HG03159 (cell line): ENCODE measurements around the gene ERN2.
"Not testable (repeated sequence)": the region's sequence is repeated elsewhere in the genome, so short reads cannot be mapped to it uniquely, and the experiment has no call there.

Experiments used
- ATAC-seq: cut with Tn5 transposase; IDR thresholded peaks from one replicate; pipeline ENCODE4 v1.9.1; 2021; ENCODE audit warnings: mild to moderate bottlenecking, moderate library complexity; ENCODE audit not compliant: unreplicated experiment

ERN2 gene

DNA sequence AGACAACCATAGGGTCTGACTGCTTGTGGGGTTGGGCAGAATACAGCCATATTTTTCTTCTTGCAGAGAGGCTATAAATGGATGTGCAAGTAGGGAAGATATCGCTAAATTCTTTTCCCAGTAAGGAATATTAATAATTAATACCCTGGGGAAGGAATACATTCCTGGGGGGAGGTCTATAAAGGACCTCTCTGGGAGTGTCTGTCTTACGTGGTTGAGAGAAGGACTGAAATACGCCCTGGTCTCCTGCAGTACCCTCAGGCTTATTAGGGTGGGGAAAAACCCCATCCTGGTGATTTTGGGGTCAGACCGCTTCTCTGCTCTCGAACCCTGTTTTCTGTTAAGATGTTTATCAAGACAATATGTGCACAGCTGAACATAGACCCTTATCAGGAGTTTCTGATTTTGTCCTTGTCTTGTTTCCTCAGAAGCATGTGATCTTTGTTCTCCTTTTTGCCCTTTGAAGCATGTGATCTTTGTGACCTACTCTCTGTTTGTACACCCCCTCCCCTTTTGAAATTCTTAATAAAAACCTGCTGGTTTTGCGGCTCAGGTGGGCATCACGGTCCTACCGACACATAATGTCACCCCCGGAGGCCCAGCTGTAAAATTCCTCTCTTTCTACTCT lies 9.7 kb upstream of the ERN2 start:
- ATAC-seq: not testable (repeated sequence)

DNA sequence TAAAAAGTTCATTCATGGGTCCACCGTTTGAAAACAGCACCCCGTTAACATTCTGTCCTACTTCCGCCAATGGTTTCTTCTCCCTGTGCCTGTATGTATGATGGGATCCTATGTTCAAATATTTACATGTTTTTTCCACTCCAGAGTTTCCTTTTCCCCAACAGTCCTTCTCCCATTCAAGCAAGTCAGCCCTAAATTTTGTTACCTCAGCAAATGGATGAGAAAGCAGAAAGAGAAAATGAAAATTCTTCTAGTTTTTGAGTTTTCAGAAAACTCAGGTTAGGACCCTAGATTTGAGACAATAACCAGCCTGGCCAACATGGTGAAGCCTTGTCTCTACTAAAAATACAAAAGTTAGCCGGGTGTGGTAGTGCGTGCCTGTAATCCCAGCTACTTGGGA lies 3.5 kb upstream of the ERN2 start:
- no peak for ATAC-seq

DNA sequence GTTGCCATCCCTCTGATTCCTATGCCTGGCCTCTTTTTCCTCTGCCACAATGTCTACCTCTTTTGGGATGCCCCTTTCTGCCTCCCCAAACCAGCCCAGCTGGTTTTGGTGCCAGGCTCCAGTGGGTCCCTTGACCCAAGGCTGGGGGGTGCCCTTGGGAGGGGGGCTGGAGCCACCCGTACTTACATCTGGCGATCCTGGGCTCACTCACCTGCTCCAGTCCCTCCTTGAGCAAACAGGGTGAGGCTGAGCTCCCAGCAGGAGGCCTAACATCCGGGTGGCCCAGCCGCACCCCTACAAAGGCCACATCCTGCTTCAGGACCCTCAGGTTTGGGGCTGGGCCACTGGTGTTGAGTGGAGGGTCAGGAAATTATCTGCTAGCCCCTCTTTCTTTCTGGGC lies 1.2 kb downstream of the ERN2 start:
- no peak for ATAC-seq

DNA sequence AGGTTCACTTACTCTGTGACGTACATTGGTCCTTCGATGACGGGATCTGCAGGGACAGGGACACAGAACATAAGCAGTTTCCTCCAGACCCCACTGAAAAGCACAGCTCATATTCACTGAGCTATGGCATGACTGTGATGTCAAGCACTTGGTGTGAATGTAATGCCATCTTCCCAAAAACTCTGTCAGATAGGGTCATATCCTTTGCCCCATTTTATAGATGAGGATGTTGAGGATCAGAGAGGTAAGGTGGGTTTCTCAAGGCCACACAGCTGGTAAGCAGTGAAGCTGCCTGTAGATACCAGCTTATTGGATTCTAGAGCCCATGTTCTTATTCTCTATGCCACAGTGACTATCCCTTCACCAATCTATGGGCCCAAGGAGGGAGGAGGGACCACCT lies 2.5 kb downstream of the ERN2 start:
- no peak for ATAC-seq

DNA sequence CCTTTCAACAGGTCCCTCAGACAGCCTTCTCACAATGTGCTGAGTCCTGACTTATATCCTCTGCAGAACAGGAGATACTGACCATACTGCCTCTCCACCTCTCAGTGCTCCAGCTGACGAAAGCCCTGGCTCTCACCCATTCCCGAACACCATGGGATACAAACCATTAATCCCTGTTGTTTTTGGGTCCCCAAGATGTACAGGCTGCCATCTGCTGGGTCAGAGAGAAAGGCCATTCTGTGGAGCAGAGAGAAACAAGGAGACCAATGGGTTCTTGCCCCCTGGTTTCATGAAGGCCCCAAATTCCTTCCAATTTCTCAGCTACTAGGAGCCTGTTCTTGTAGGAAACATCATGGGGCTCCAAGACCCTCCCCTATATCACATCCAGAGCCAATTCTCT lies 3.0 kb downstream of the ERN2 start:
- no peak for ATAC-seq

DNA sequence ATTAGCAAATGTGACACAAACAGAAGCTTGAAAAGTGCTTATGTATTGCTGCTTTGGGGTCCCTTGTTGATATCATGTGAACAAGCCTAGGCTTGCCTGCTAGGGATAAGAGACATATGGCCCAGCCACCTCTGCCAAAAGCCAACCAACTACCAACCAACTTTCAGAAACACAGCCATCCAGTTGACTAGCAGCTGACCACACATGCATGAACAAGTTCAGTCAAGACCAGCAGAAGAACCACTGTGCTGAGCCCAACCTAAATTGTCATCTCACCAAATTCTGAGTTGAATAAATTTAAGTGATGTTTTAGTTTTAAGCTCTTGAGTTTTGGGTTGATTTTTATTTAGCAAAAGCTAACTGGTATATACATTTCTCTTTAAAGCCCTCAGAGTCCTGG lies 3.5 kb downstream of the ERN2 start:
- no peak for ATAC-seq

DNA sequence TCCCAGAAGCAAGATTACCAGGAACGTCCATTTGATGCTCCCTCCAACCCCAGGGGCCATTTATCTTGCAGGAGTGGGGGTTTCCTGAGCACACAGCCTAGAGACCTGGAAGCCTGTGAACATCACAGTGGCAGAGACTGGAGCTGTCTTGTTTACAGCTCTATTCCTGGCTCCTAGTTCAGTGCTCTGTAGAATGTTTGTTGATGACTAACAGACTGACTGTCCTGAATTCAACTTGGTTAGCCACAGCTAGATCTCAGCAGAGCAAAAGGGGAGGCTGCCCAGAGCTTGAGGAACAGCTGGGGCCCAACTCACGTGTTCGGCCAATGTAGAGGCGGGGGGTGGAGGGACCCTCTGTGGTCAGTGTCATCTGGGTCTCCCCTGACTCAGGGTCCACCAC lies 6.6 kb downstream of the ERN2 start:
- no peak for ATAC-seq

DNA sequence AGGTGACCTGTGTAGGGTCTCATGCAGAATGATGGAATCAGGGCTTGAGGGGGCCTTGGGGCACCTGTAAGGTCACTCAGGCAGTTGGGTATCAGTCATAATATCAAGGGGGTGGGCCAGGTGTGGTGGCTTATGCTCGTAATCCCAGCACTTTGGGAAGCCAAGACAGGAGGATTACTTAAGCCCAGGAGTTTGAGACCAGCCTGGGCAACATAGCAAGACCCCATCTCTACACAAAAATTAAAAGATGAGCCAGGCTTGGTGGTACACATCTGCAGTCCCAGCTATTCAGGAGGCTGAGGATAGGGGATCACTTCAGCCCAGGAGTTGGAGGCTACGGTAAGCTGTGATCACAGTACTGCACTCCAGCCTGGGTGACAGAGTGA lies 7.5 kb downstream of the ERN2 start:
- ATAC-seq: no peak

DNA sequence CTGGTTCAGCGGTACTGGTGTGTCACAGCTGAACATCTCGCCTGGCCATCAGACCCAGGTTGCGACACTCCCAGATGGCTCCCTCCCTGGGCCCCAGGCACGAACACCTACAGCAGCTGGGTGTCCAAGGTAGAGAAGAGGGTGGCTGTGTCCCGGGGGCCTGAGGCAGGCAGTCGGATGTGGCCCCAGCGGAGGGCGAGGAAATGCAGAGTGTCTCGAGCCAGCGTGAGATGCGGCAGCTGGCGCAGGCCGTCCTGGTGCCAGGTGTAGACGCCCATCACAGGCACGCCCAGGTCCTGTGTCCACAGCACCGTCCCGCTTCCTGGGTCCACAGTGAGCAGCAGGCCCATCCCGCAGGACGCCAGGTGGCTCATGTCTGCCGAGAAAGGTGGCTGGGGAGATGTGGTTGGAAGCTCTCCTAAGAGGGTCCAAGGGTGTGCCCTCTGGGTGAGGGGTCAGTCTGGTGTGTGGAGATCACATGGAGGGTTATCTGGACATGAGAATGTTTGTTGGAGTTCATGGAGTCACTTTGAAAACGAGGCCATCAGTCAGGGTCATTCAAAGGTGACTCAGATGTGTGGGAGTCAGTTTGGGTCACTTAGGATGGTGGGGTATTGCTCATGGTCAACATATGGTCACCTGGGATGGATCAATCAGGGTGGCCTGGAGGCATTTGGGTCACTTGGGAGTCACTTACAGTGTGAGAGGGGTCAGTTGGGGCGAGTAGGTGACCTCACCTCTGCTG lies 8.1 kb downstream of the ERN2 start:
- ATAC-seq: no peak

DNA sequence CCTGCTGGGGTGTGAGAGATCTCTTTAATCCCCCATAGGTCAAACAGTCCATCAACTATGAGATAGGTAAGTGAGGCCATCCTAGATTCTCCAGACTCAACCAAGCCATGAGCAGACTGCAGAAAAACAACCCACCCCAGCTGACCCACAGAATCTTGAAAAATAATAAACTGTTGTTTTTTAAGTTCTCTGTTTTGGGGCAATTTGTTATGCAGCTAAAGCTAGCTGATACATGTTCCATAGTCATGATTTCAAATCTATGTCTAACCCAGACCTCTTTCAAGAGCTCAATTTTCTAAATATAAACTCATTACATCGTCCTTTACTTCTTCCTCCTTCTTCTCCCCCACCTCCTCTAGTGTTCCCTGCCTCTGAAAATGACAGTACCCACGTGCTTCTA lies 10.1 kb downstream of the ERN2 start:
- ATAC-seq: no peak

DNA sequence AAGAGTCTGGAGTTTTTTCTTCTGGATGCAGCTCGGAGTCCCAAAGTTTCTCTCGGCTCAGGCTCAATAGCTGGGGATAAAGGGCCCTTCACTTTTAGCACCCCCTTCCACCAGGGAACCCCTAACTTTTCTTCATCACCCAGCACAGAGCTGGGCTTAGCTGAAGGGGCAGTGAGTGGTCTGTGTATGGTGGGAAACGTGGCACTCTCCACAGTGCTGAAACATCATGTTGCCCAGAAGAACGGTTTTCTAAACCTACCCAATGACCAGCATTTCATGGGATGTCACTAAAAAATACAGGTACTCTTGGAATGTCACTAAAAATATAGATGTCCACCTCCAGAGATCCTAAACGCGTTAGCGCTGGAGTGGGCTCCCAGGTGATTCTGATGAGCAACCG lies 12.0 kb downstream of the ERN2 start:
- no peak for ATAC-seq

DNA sequence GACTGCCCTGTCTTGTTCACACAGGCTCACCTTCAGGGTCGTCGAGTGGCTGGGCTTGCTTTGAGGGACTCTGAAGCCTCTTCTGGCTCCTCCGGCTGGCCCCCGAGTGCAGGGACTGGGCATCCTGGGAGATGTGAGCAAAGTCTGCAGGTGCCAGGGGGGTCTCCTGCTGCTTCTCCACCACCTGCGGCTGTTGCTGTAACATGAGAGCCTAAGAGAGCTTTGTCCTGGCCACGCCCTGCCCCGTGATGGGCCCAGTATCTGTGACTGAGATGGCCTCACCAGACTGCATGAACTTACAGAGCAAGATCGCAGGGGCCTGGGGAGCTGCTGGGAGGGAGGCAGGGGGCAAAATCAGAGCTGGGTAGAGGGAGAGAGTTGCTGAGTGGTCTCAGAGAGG lies 12.5 kb downstream of the ERN2 start:
- no peak for ATAC-seq

DNA sequence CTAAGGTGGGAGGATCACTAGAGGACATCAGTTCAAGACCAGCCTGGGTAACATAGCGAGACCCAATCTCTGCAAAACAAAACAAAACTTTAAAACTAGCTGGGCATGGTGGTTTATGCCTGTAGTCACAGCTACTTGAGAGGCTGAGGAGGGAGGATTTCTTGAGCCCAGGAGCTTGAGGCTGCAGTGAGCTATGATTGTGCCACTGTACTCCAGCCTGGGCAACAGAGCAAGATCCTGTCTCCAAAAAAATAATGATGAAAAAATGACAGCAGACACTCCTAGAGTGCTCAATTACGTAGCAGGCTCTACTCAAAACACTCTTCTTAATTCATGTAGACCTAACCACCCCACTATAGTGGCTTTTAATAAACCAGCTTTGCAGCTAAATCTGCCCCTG lies 12.9 kb downstream of the ERN2 start:
- ATAC-seq: no peak

DNA sequence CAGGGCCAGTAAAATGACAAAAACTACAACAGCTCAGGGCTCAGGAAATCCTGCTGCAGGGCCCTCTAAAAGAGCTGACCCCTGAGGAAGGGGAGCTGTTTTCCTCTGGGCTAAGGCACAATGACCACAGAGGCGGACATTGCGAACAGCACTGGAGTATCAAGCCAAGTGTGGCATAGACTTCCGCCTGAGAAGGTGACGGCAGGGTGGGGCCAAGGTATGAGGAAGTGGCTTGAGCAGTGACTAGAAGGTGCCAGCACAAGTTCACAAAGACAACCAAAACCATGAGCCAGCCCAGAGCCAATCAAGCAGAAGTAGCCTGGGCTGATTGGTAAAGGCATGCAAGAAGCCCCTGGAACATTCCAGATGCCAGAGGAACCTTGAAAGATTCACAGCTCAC lies 13.9 kb downstream of the ERN2 start:
- ATAC-seq: no peak

DNA sequence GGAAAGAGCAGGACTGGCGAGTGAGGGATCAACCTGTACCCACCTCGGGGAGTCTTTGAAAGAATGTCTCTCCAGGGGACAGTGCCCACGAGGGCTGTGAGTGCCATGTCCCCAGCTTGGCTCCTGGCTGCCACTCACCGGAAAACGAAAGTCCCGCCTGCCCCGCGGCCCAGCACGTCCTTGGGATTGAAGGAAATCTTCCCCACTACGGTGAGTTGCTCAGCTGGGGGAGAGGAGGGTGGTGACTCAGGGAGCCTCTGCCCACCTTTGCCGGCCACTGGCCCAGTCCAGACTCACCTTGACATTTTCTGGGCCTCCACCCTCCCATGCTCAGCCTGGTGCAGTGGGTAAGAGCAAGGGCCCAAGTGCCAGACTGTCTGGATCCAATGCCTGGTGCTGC lies 17.3 kb downstream of the ERN2 start:
- no peak for ATAC-seq

DNA sequence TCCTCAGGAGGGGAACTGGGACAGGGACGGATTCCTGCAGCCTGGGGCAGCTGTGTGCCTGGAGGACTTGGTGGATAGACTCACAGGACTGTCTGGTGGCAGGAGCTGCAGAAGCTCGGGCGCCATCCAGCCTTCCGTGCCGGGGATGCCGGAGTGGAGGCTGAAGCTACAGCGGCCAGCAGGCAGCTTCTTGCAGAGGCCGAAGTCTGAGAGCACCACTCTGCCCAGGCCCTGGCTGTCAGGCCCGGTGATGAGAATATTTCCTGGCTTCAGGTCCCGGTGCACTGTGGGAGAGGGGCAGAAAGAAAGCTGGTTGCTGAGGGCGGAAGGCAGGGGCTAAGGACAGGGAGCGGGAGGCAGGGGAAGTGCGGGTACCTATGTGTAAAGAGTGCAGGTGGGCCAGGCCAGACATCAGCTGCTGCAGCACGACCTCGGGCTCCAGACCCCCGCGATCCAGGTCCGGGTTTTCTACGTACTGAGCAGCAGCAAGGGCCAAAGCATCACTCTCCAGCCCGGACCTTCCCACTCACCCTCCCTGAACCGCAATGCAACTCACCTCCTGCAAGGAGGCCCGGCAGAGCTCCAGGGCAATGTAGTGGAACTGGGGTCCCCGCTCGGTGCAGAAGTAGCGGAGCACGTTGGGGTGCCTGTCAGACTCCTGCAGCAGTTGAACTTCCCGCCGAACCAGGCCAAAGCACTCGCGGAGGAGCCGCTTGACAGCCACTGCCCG lies 18.2 kb downstream of the ERN2 start:
- no peak for ATAC-seq

DNA sequence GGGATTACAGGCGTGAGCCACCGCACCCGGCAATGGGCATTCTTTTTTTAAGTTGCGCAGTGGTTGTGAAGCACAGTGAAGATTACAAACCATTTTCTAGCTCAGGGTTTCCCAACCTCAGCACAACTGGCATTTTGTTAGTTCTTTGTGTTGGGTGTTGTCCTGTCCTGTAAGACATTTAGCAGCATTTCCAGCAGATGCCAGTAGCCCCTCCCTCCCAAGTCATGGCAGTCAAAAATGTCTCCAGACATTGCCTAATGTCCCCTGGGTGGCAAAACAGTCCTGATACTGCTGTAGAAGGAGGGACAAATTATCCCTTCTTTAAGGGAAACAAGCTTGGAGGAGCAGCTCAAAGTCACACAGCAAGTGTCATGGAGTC lies 18.8 kb downstream of the ERN2 start:
- no peak for ATAC-seq

DNA sequence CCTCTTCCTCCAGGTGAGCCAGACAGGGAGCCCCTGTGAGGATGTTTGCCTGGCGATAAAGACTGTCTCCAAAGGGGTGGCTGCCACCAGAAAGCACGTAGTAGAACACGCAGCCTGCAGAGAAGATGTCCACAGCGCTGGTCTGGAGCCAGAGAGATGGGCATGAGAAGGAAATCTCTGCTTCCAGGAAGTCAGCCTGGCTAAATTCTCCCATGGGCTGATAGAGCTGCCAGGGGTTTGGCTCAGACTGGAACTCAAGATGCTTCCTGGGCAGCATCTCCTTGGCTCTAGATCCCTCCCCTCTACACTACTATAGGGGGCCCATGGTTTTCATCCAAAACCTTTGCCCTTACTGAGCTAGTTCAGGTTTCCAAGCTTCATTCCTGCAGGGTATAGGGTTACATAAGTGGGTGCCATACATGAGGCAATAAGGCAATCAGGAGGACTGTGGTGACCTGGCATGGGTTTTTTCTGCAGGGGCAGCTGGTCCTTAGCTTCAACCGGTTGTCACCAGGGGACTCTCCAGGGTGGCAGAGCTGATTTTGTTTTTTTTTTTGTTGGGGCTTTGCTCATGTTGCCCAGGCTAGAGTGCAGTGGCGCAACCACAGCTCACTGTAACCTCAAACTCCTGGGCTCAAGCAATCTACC lies 20.7 kb downstream of the ERN2 start:
- ATAC-seq: no peak

DNA sequence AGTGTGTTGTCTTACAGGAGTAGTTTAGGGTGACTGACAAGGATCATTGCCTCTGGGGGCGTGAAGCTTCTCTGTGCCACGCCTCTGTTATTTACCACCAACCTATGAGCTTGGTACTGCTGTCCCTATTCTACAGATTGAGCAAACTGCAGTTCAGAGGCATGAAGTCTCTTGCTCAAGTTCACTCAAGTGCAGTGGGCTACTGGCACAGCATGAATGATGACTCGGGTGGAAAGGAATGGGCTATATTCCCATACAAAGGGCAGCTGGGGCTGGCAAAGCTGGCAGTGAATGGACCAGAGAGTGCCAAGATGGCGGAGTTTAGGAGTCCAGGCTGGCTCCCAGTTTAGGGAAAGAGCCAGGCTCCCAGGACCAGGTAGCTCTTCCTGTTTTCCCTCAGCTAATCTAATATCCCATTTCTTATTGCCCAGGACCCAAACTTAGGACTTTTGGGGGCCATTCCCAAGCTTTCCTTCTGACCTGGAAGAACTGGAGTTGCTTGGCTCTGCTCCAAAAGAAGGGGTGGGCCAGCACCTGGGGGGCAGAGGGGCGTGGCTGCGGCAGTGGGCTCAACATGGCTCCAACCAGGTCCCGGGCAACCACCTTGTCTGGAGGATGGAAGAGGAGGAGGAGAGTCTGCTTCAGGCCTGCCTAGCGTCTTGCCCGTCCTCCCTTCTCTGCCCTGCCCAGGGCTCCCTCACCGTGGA lies 21.4 kb downstream of the ERN2 start:
- ATAC-seq: no peak

DNA sequence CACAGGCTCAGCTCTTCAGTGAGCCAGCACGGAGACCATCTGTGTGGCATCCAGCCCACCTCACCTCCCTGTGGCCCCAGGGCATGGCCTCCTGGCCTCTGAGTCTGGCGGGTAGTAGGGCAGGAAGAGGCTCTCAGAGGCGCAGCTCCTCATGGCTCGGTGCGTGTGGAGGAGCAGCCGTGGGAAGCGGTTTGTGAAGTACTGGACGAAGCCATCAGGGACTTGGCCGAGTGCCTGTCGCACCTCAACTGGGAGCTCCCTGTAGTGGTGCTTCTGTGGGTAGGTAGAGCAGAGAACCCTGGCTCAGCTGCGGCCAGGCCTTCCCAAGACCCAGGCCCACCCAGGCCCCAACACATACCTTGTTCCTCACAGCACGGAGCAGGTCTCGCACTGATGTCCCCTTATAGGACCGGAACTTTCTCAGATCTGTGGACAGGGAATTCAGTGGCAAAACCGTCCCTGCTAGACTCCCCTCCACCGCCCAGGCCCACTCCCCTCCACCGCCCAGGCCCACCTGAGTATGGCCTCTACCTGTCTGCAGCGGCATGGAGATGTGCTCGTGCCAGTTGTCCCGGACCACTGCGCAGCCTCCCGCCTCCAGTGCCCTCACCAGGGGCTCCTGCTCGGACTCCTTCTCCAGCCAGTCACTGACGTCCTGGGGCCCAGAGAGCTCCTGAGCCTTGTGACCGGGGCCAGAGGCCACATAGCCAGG lies 22.1 kb downstream of the ERN2 start:
- no peak for ATAC-seq
